Endodermal cell (in vitro differentiated cells): ENCODE results near the gene PRKCZ. TPM values are rescaled to one million over a fixed set of nuclear protein-coding genes. Genes with fewer than 3 reads are reported as not detected.

Source experiments
- DNase-seq: peaks from one replicate; pipeline ENCODE4 v3.0.0-alpha.2; 2017
- H3K27ac ChIP-seq: 2 replicates; pipeline ENCODE4 v1.5.1; 2013; ENCODE audit warnings: mild to moderate bottlenecking, low read depth, low read length, moderate library complexity
- H3K27me3 ChIP-seq: 2 replicates; pipeline ENCODE4 v1.6.1; 2013; ENCODE audit warnings: mild to moderate bottlenecking, low read length, moderate library complexity; ENCODE audit not compliant: insufficient read depth, control insufficient read depth, poor library complexity, severe bottlenecking
- H3K36me3 ChIP-seq: 2 replicates; pipeline ENCODE4 v1.7.0; 2013; ENCODE audit warnings: mild to moderate bottlenecking, low read length, moderate library complexity; ENCODE audit not compliant: control insufficient read depth, insufficient read depth
- H3K4me1 ChIP-seq: one replicate; pipeline ENCODE4 v1.7.0; 2013; ENCODE audit warnings: low read length; ENCODE audit not compliant: control insufficient read depth, insufficient read depth
- H3K4me3 ChIP-seq: 2 replicates; pipeline ENCODE4 v1.5.1; 2013; ENCODE audit warnings: mild to moderate bottlenecking, low read length, moderate library complexity
- H3K9ac ChIP-seq: 2 replicates; pipeline ENCODE4 v1.6.1; 2013; ENCODE audit warnings: mild to moderate bottlenecking, low read length, moderate library complexity; ENCODE audit not compliant: poor library complexity, severe bottlenecking; ENCODE audit errors: extremely low read depth
- H3K9me3 ChIP-seq: 2 replicates; pipeline ENCODE4 v1.6.1; 2013; ENCODE audit warnings: mild to moderate bottlenecking, low read length, moderate library complexity; ENCODE audit not compliant: control insufficient read depth
- H3K27ac Mint-ChIP-seq: 2 replicates; pipeline ENCODE4 v1.8.0; 2020; ENCODE audit warnings: mixed read lengths
- H3K27me3 Mint-ChIP-seq: 2 replicates; pipeline ENCODE4 v1.8.0; 2021; ENCODE audit warnings: mild to moderate bottlenecking, mixed read lengths; ENCODE audit not compliant: insufficient read depth
- H3K36me3 Mint-ChIP-seq: 2 replicates; pipeline ENCODE4 v1.8.0; 2020; ENCODE audit warnings: low read depth, mixed read lengths
- H3K4me1 Mint-ChIP-seq: 2 replicates; pipeline ENCODE4 v1.8.0; 2020; ENCODE audit warnings: mixed read lengths
- H3K4me3 Mint-ChIP-seq: 2 replicates; pipeline ENCODE4 v1.8.0; 2020; ENCODE audit warnings: mild to moderate bottlenecking, moderate library complexity, mixed read lengths
- H3K9me3 Mint-ChIP-seq: 2 replicates; pipeline ENCODE4 v1.8.0; 2020; ENCODE audit warnings: mild to moderate bottlenecking, mixed read lengths
- WGBS, 2 experiments: methylation state at CpG; one replicate each; pipeline versions ENCODE4 v1.1.5 to v1.1.7; 2013; ENCODE audit warnings: missing lambda C conversion rate in 2 of 2, mixed read lengths in 1 of 2; ENCODE audit not compliant: insufficient coverage in 1 of 2, insufficient read length in 1 of 2; 5-methylcytosine and 5-hydroxymethylcytosine counted together
- total RNA-seq, 2 donors: library from RNA; stranded (reverse); fragmentation: NEBNext Ultra II Directional in 1 of 2; extraction: Animal tissue kit (Norgen Biotek cat#: 25700) in 1 of 2; gene quantifications; 2 replicates in 1 of 2; 3 replicates in 1 of 2; pipeline ENCODE4 v1.2.1, GENCODE V29; 2021
- TF ChIP-seq, protein P1 (sequence below): fragments of 200-600 bp; sonication (generic); conservative IDR thresholded peaks from 2 replicates; pipeline ENCODE4 v1.5.0; 2021; ENCODE audit warnings: antibody characterized with exemption, mild to moderate bottlenecking

Gene PRKCZ
- total RNA-seq, 2 donors from 2014 or later: 49.9 to 68.5 TPM

DNA sequence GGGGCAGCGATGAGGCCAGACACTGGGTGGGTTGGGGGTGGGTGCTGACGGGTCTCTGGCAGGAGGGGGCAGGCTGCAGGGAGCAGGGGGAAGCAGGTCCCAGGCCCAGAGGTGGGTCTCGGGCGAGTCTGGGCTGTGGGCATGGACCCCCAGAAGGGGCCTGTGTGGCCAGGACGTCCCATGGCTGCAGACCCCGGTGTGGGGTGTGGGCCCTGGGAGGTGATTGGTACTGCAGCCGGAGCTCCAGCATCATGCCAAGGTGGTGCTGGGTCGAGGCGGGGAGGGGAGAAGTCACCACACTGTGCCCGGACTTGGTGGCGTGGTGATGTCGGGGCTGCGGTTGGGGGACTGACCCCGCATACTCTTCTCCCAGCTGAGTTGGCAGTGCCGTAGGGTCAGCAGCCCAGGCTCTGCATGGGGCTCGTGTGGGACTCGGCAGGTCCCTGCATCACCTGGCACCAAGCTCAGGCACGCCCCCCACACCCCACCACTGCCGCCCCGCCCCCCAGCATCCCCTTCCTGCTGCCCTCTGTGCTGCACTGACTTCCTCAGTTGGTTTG, 31.2 kb downstream of the PRKCZ start:
- no peak for DNase-seq
- no peak overlapping the region for H3K27ac ChIP-seq
- Mint-ChIP-seq H3K4me1 (no peaks in the 10 kb centered on the region), H3K27me3 (no peaks in the 10 kb centered on the region), H3K36me3 (peaks cover 55% of the 10 kb centered on the region), H3K27ac (no peak overlapping the region), H3K4me3 (no peak overlapping the region), H3K9me3 (peaks cover 32% of the 10 kb centered on the region)
- TF ChIP-seq, protein P1, sequence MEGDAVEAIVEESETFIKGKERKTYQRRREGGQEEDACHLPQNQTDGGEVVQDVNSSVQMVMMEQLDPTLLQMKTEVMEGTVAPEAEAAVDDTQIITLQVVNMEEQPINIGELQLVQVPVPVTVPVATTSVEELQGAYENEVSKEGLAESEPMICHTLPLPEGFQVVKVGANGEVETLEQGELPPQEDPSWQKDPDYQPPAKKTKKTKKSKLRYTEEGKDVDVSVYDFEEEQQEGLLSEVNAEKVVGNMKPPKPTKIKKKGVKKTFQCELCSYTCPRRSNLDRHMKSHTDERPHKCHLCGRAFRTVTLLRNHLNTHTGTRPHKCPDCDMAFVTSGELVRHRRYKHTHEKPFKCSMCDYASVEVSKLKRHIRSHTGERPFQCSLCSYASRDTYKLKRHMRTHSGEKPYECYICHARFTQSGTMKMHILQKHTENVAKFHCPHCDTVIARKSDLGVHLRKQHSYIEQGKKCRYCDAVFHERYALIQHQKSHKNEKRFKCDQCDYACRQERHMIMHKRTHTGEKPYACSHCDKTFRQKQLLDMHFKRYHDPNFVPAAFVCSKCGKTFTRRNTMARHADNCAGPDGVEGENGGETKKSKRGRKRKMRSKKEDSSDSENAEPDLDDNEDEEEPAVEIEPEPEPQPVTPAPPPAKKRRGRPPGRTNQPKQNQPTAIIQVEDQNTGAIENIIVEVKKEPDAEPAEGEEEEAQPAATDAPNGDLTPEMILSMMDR: no peak
- no peaks in the 10 kb centered on the region for H3K4me1 ChIP-seq
- H3K9me3 ChIP-seq: peaks cover 14% of the 10 kb centered on the region
- no peak overlapping the region for H3K9ac ChIP-seq
- no peak overlapping the region for H3K4me3 ChIP-seq
- WGBS, 2 experiments: 93 to 96% methylated on average over 9 to 20 of the region's 20 CpGs
- H3K36me3 ChIP-seq: peaks cover 4% of the 10 kb centered on the region
- no peaks in the 10 kb centered on the region for H3K27me3 ChIP-seq

DNA sequence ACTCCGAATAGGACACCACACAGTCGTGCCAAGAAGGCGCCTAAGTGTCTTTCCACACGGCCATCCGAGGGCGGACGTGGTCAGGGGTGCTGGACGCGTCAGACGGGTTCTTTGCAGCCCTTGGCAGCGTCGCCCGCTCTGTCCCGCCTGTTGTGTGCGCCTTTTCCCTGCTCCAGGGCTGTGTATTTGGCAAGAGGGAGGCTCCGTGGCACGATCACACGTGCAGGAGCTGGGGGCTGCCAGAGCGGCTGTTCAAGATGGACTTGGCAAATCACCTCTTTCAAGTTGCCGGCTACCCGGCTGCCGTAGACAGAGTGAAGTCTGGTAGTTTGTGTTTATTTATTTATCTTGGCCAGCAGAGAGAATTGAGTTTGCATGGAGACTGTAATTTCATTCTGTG, 31.9 kb downstream of the PRKCZ start:
- TF ChIP-seq, protein P1: no peak
- H3K36me3 ChIP-seq: peaks cover 4% of the 10 kb centered on the region
- no peaks in the 10 kb centered on the region for H3K27me3 ChIP-seq
- no peaks in the 10 kb centered on the region for H3K4me1 ChIP-seq
- Mint-ChIP-seq H3K4me1 (no peaks in the 10 kb centered on the region), H3K36me3 (peaks cover 48% of the 10 kb centered on the region), H3K27ac (peak overlapping the region; percentile 81), H3K9me3 (peaks cover 26% of the 10 kb centered on the region), H3K27me3 (no peaks in the 10 kb centered on the region), H3K4me3 (no peak overlapping the region)
- H3K9ac ChIP-seq: no peak overlapping the region
- H3K27ac ChIP-seq: no peak overlapping the region
- no peak overlapping the region for H3K4me3 ChIP-seq
- no peak for DNase-seq
- H3K9me3 ChIP-seq: peaks cover 14% of the 10 kb centered on the region
- WGBS, 2 experiments: 97 to 99% methylated on average over 22 of the region's 22 CpGs

DNA sequence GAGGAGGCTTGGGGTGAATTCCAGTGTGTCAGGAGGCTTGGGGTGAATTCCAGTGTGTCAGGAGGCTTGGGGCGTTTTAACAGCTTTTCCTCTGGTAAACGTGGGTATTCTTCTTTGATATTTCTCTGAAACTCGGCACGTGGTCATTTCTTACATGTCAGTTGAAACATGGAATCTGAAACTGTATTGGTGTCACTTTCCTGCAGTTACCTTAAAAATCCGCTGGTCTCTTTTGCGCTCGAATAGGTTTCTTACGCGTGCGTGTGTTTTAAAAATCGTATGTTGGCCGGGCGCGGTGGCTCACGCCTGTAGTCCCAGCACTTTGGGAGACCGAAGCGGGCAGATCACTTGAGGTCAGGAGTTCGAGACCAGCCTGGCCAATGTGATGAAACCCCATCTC, 33.5 kb downstream of the PRKCZ start:
- H3K4me3 Mint-ChIP-seq: no peak overlapping the region
- Histone ChIP-seq H3K36me3 (no peaks in the 10 kb centered on the region), H3K9ac (no peak overlapping the region), H3K27ac (no peak overlapping the region), H3K4me1 (no peaks in the 10 kb centered on the region), H3K9me3 (no peaks in the 10 kb centered on the region), H3K4me3 (no peak overlapping the region), H3K27me3 (no peaks in the 10 kb centered on the region)
- 94 to 95% methylated on average over 10 to 18 of the region's 18 CpGs for WGBS, 2 experiments
- DNase-seq: no peak
- no peaks in the 10 kb centered on the region for H3K4me1 Mint-ChIP-seq
- no peak overlapping the region for H3K27ac Mint-ChIP-seq
- no peaks in the 10 kb centered on the region for H3K27me3 Mint-ChIP-seq
- H3K9me3 Mint-ChIP-seq: peaks cover 10% of the 10 kb centered on the region
- peaks cover 34% of the 10 kb centered on the region for H3K36me3 Mint-ChIP-seq
- TF ChIP-seq, protein P1: no peak
